NB4 (cell line): ENCODE results near the gene TIAM2.
"Not testable (repeated sequence)": the region's sequence is repeated elsewhere in the genome, so short reads cannot be mapped to it uniquely, and the experiment has no call there.

Experiments used
- DNase-seq: peaks from one replicate; pipeline ENCODE4 v3.0.0; 2010; ENCODE audit warnings: low read depth
- H3K4me3 ChIP-seq: one replicate; pipeline ENCODE4 v1.5.1; 2011; ENCODE audit warnings: mild to moderate bottlenecking, low read depth, low read length, moderate library complexity
- CTCF ChIP-seq: IDR thresholded peaks from one replicate; pipeline ENCODE4 v1.5.1; 2012; ENCODE audit warnings: low read depth, low read length
- MAX ChIP-seq: IDR thresholded peaks from 2 replicates; pipeline ENCODE4 v1.6.1; 2011; ENCODE audit warnings: low read depth, low read length
- MYC ChIP-seq: IDR thresholded peaks from 2 replicates; pipeline ENCODE4 v1.6.1; 2011; ENCODE audit warnings: low read depth, low read length
- POLR2A ChIP-seq: IDR thresholded peaks from 2 replicates; pipeline ENCODE4 v1.6.1; 2011; ENCODE audit warnings: mild to moderate bottlenecking; ENCODE audit not compliant: insufficient read length; ENCODE audit errors: extremely low read depth

The TIAM2 gene

GRCh38 chr6:155117785-155118184 lies 122.7 kb downstream of the TIAM2 start:
- no peak overlapping the region for H3K4me3 ChIP-seq
- DNase-seq = no peak
- no peak for TF ChIP-seq CTCF
- no peak for TF ChIP-seq MAX
- TF ChIP-seq MYC = no peak
- TF ChIP-seq POLR2A = no peak

GRCh38 chr6:155119201-155119600 lies 124.1 kb downstream of the TIAM2 start:
- not testable (repeated sequence) for DNase-seq, H3K4me3 ChIP-seq

GRCh38 chr6:155120034-155120433 lies 124.9 kb downstream of the TIAM2 start:
- no peak overlapping the region for H3K4me3 ChIP-seq
- TF ChIP-seq POLR2A (no peak), CTCF (no peak), MAX (no peak), MYC (no peak)
- no peak for DNase-seq

- H3K4me3 ChIP-seq = no peak overlapping the region
- TF ChIP-seq POLR2A = no peak
- TF ChIP-seq MAX = no peak
- no peak for TF ChIP-seq CTCF
- TF ChIP-seq MYC = no peak
- DNase-seq = no peak
Observed at GRCh38 chr6:155121294-155121693, 126.2 kb downstream of the TIAM2 start.

GRCh38 chr6:155121699-155122098 lies 126.6 kb downstream of the TIAM2 start:
- TF ChIP-seq MYC = no peak
- no peak for TF ChIP-seq MAX
- TF ChIP-seq POLR2A = no peak
- TF ChIP-seq CTCF = no peak
- H3K4me3 ChIP-seq = no peak overlapping the region
- no peak for DNase-seq

GRCh38 chr6:155122199-155122950 lies 127.3 kb downstream of the TIAM2 start:
- TF ChIP-seq MAX (no peak), MYC (no peak), CTCF (no peak), POLR2A (no peak)
- no peak overlapping the region for H3K4me3 ChIP-seq

More at GRCh38 chr6:155122199-155122950, 127.3 kb downstream of the TIAM2 start:
- no peak for DNase-seq
